ENCODE measurements around the gene DNHD1. TPM values are rescaled to one million over a fixed set of nuclear protein-coding genes. Genes with fewer than 3 reads are reported as not detected.

Gene DNHD1
- total and polyA plus RNA-seq, 9 of the 15 experiments (the other 6 are each of a cell fraction or from before 2014, with no cell fraction given) = 0.82 to 9.7 (median 3.8) TPM

DNA sequence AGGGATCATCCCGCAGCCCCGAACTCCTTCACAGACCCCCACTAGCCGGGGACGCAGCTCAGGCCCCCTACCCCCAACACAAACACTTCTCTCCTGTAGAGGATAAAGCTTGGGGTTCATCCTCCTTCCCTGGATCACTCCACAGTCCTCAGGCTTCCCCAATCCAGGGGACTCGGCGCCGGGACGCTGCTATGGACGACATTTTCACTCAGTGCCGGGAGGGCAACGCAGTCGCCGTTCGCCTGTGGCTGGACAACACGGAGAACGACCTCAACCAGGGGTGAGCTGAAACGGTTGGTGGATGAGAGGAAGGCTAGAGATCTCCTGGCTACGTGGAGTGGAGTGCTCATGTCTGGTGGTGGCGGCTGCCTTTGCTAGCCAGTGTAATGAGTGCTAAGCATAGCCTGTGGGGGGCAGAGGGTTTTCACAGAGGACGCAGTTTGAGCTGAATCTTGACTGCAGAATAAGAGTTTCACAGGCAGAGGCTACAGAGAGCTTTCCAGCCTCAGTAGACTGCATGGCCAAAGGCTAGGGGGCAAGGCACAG, 107.1 kb downstream of the DNHD1 start (continued):
- peak; percentile 84 for TF ChIP-seq CTCFL (IDR thresholded peaks at IDR 0.05; ENCODE audit: borderline replicate concordance, insufficient read depth, low read depth, low read length, poor library complexity, severe bottlenecking)
- TF ChIP-seq ZNF518B (CRISPR knock-in tag; IDR thresholded peaks at IDR 0.05) = no peak
- no peak for TF ChIP-seq EP300 (IDR thresholded peaks at IDR 0.05; ENCODE audit: low read length)
- no peak for TF ChIP-seq ZNF124 (CRISPR knock-in tag; IDR thresholded peaks at IDR 0.05)
- TF ChIP-seq KDM4B (IDR thresholded peaks at IDR 0.05; ENCODE audit: borderline replicate concordance in 2 of 2, low read depth in 1 of 2) = no peak
- no peak for TF ChIP-seq HDGF (IDR thresholded peaks at IDR 0.05)
- TF ChIP-seq MYC (IDR thresholded peaks at IDR 0.05; ENCODE audit: low read depth, low read length) = no peak
- no peak for TF ChIP-seq MYC (CRISPR knock-in tag; IDR thresholded peaks at IDR 0.05; ENCODE audit: borderline replicate concordance, low read depth)
- TF ChIP-seq ELF1 (tag; IDR thresholded peaks at IDR 0.05) = no peak
- peak; percentile 52 to 59 for TF ChIP-seq RAD21 (CRISPR knock-in tag; conservative IDR thresholded peaks at IDR 0.05 in 1 of 2, IDR thresholded peaks at IDR 0.05 in 1 of 2)
- TF ChIP-seq MBD1 (CRISPR knock-in tag; IDR thresholded peaks at IDR 0.05) = no peak
- TF ChIP-seq, protein P1, sequence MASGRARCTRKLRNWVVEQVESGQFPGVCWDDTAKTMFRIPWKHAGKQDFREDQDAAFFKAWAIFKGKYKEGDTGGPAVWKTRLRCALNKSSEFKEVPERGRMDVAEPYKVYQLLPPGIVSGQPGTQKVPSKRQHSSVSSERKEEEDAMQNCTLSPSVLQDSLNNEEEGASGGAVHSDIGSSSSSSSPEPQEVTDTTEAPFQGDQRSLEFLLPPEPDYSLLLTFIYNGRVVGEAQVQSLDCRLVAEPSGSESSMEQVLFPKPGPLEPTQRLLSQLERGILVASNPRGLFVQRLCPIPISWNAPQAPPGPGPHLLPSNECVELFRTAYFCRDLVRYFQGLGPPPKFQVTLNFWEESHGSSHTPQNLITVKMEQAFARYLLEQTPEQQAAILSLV (tag; IDR thresholded peaks at IDR 0.05) = no peak
- TF ChIP-seq IRF2 (CRISPR knock-in tag; IDR thresholded peaks at IDR 0.05) = no peak
- no peak for TF ChIP-seq CREBBP (IDR thresholded peaks at IDR 0.05; ENCODE audit: low read depth, low read length)
- TF ChIP-seq EP400 (IDR thresholded peaks at IDR 0.05) = 0 out of 2 replicates have a peak, but pooled peaks have one; percentile 6
- no peak for TF ChIP-seq TCFL5 (CRISPR knock-in tag; conservative IDR thresholded peaks at IDR 0.05)
- no peak for TF ChIP-seq COPS2 (conservative IDR thresholded peaks at IDR 0.05)
- TF ChIP-seq ZNF75A (CRISPR knock-in tag; IDR thresholded peaks at IDR 0.05) = no peak
- no peak for TF ChIP-seq ZNF511 (CRISPR knock-in tag; IDR thresholded peaks at IDR 0.05)
- TF ChIP-seq ZNF253 (CRISPR knock-in tag; conservative IDR thresholded peaks at IDR 0.05) = no peak
